Gastroesophageal sphincter (tissue), 3 donors: ENCODE data around the gene TMEM108.

Source experiments
- CTCF ChIP-seq, 4 experiments: fragments of 200-600 bp in 2 of 4; fragments of 450-650 bp in 2 of 4; sonication (generic) in 1 of 4; IDR thresholded peaks; one replicate each; pipeline ENCODE4 v1.5.1; 2017 to 2019; ENCODE audit warnings: antibody characterized with exemption in 4 of 4, mild to moderate bottlenecking in 2 of 4, moderate library complexity in 2 of 4
- EP300 ChIP-seq: sonication (generic); formaldehyde crosslinking; IDR thresholded peaks from one replicate; pipeline ENCODE4 v1.6.1; 2017; ENCODE audit warnings: antibody characterized with exemption, mild to moderate bottlenecking

GRCh38 chr3:133049491-133049890 lies 11.3 kb downstream of the TMEM108 start:
- TF ChIP-seq CTCF (IDR thresholded peaks at IDR 0.05) (no peak), EP300 (no peak)
